GM12875 (cell line): ENCODE data around the gene MRPS2.
A peak's percentile ranks its signal among the peaks of the same experiment; 100 is the strongest.

Source experiments
- H3K4me3 ChIP-seq: one replicate; pipeline ENCODE4 v1.5.1; 2011; ENCODE audit warnings: low read depth, low read length, control low read depth
- CTCF ChIP-seq: IDR thresholded peaks from 2 replicates; pipeline ENCODE4 v1.5.1; 2011; ENCODE audit warnings: low read depth, mild to moderate bottlenecking, control low read depth, inconsistent platforms, low read length, moderate library complexity, borderline replicate concordance; ENCODE audit not compliant: insufficient read depth

Gene MRPS2

GRCh38 chr9:135463140-135463539 is 37.3 kb upstream of the MRPS2 start:
- no peak for TF ChIP-seq CTCF
- H3K4me3 ChIP-seq = no peak overlapping the region

- no peak overlapping the region for H3K4me3 ChIP-seq
Measured at GRCh38 chr9:135464181-135464580, 36.3 kb upstream of the MRPS2 start.

GRCh38 chr9:135468854-135469521 is 31.5 kb upstream of the MRPS2 start:
- no peak overlapping the region for H3K4me3 ChIP-seq
- no peak for TF ChIP-seq CTCF

More at GRCh38 chr9:135464181-135464580, 36.3 kb upstream of the MRPS2 start:
- no peak for TF ChIP-seq CTCF

- H3K4me3 ChIP-seq = no peak overlapping the region
- TF ChIP-seq CTCF = no peak
Measured at GRCh38 chr9:135471791-135472640, 28.5 kb upstream of the MRPS2 start.

GRCh38 chr9:135473972-135474543 is 26.4 kb upstream of the MRPS2 start:
- TF ChIP-seq CTCF = no peak
- H3K4me3 ChIP-seq = no peak overlapping the region

- TF ChIP-seq CTCF = peak; percentile 30; the same call in 1 of the 2 replicates
Measured at GRCh38 chr9:135474915-135475314, 25.6 kb upstream of the MRPS2 start.

More at GRCh38 chr9:135474915-135475314, 25.6 kb upstream of the MRPS2 start:
- H3K4me3 ChIP-seq = no peak overlapping the region
